HCT116 (cell line): ENCODE measurements around the gene FXYD2. TPM values are rescaled to one million over a fixed set of nuclear protein-coding genes. Genes with fewer than 3 reads are reported as not detected.

ENCODE experiments used
- ATAC-seq: fragments of 200-7000 bp; cut with Tn5 transposase; 2 replicates; pipeline ENCODE4 v1.9.1; 2020; ENCODE audit warnings: mild to moderate bottlenecking, moderate library complexity
- BruUV-seq: library from RNA; stranded (reverse); fragments of 400-500 nt; replicated peaks from 2 replicates; lab custom pipeline; 2021; lab: Mats Ljungman, UMichigan
- CTCF ChIA-PET: fragments of 300-600 bp; sonication (Branson Sonifier 250); formaldehyde crosslinking; loops from one replicate; lab custom pipeline; 2021; ENCODE audit warnings: antibody characterized with exemption; lab: Charles Lee
- POLR2A ChIA-PET: fragments of 300-600, 350-600 bp; sonication (Branson Sonifier 250); formaldehyde crosslinking; loops from one replicate; lab custom pipeline; 2021; ENCODE audit warnings: antibody characterized with exemption; lab: Charles Lee
- RAD21 ChIA-PET, 2 experiments: fragments of 300-600 bp; sonication (Branson Sonifier 250); formaldehyde crosslinking; loops; one replicate each; lab custom pipeline; 2023; ENCODE audit warnings: low total read pairs in 2 of 2; ENCODE audit not compliant: uncharacterized antibody in 2 of 2, unreplicated experiment in 2 of 2, low non-redundant PET in 1 of 2; lab: Charles Lee
- DNase-seq: peaks from one replicate; pipeline ENCODE4 v3.0.0-alpha.2; 2010; ENCODE audit warnings: low read depth, low spot score
- H2AFZ ChIP-seq: fragments of 200-600 bp; shearing (Covaris generic), sonication (generic); 2 replicates; pipeline ENCODE4 v1.6.1; 2017; ENCODE audit warnings: low read depth, mixed run types, mixed read lengths, antibody characterized with exemption, low read length; ENCODE audit not compliant: poor library complexity, severe bottlenecking
- H3K27ac ChIP-seq: 2 replicates; pipeline ENCODE4 v1.5.1; 2012; ENCODE audit warnings: low read depth, low read length
- H3K27me3 ChIP-seq: fragments of 200-600 bp; sonication (generic); 2 replicates; pipeline ENCODE4 v1.6.1; 2016; ENCODE audit warnings: mixed run types, low read length, mixed read lengths; ENCODE audit not compliant: insufficient read depth
- H3K36me3 ChIP-seq, 2 experiments: fragments of 200-500 bp in 1 of 2; fragments of 200-600 bp in 1 of 2; sonication (Bioruptor generic) in 1 of 2; sonication (generic) in 1 of 2; 2 replicates each; pipeline versions ENCODE4 v1.5.1 to v1.6.1; 2014 to 2016; ENCODE audit warnings: low read length in 2 of 2, inconsistent platforms in 1 of 2, mixed read lengths in 1 of 2, mixed run types in 1 of 2; ENCODE audit not compliant: insufficient read depth in 2 of 2, control insufficient read depth in 1 of 2
- H3K4me1 ChIP-seq, 2 experiments: fragments of 200-600 bp in 1 of 2; sonication (generic) in 1 of 2; 2 replicates each; pipeline versions ENCODE4 v1.5.1 to v1.6.1; 2012 to 2017; ENCODE audit warnings: low read length in 2 of 2, inconsistent platforms in 1 of 2, mild to moderate bottlenecking in 1 of 2, mixed read lengths in 1 of 2, mixed run types in 1 of 2, moderate library complexity in 1 of 2; ENCODE audit not compliant: insufficient read depth in 2 of 2, control insufficient read depth in 1 of 2
- H3K4me2 ChIP-seq: fragments of 200-600 bp; sonication (generic); 2 replicates; pipeline ENCODE4 v1.6.1; 2017; ENCODE audit warnings: mixed run types, low read length, mixed read lengths
- H3K4me3 ChIP-seq, 2 experiments: fragments of 200-600 bp in 1 of 2; sonication (generic) in 1 of 2; replicated peaks in 1 of 2; 2 replicates each; pipeline ENCODE4 v1.5.1; 2011 to 2016; ENCODE audit warnings: low read length in 2 of 2, control low read depth in 1 of 2, low read depth in 1 of 2, mild to moderate bottlenecking in 1 of 2, mixed read lengths in 1 of 2, mixed run types in 1 of 2
- H3K79me2 ChIP-seq: fragments of 200-600 bp; sonication (generic); 2 replicates; pipeline ENCODE4 v1.6.1; 2017; ENCODE audit warnings: mild to moderate bottlenecking, mixed run types, low read length, moderate library complexity, mixed read lengths; ENCODE audit not compliant: insufficient read depth
- H3K9ac ChIP-seq: fragments of 200-600 bp; sonication (generic); 2 replicates; pipeline ENCODE4 v1.6.1; 2016; ENCODE audit warnings: low read length, mixed read lengths
- H3K9me2 ChIP-seq: fragments of 200-600 bp; sonication (generic), shearing (Covaris generic); 2 replicates; pipeline ENCODE4 v1.6.1; 2017; ENCODE audit warnings: mixed run types, mild to moderate bottlenecking, moderate library complexity; ENCODE audit not compliant: insufficient read depth
- H3K9me3 ChIP-seq, 2 experiments: fragments of 200-500 bp in 1 of 2; fragments of 200-600 bp in 1 of 2; sonication (Bioruptor generic) in 1 of 2; sonication (generic) in 1 of 2; 2 replicates each; pipeline ENCODE4 v1.6.1; 2014 to 2017; ENCODE audit warnings: low read length in 2 of 2, mixed read lengths in 2 of 2, inconsistent platforms in 1 of 2, low read depth in 1 of 2, mild to moderate bottlenecking in 1 of 2, mixed run types in 1 of 2, moderate library complexity in 1 of 2; ENCODE audit not compliant: control insufficient read depth in 1 of 2, insufficient read depth in 1 of 2
- H4K20me1 ChIP-seq: fragments of 200-600 bp; sonication (generic), shearing (Covaris generic); 2 replicates; pipeline ENCODE4 v1.6.1; 2017; ENCODE audit warnings: mixed run types, mild to moderate bottlenecking, moderate library complexity; ENCODE audit not compliant: insufficient read depth
- CBX3 ChIP-seq: IDR thresholded peaks from 2 replicates; pipeline ENCODE4 v1.6.1; 2012; ENCODE audit warnings: low read depth
- EZH2 ChIP-seq: fragments of 200-600 bp; sonication (generic); IDR thresholded peaks from 2 replicates; pipeline ENCODE4 v1.6.1; 2017; ENCODE audit warnings: antibody characterized with exemption, mixed run types
- EZH2phosphoT487 ChIP-seq: fragments of 200-600 bp; IDR thresholded peaks from 2 replicates; pipeline ENCODE4 v1.6.1; 2018; ENCODE audit warnings: antibody characterized with exemption, borderline replicate concordance
- FOSL1 ChIP-seq: IDR thresholded peaks from 2 replicates; pipeline ENCODE4 v1.6.1; 2012; ENCODE audit warnings: low read depth
- JUND ChIP-seq: IDR thresholded peaks from 2 replicates; pipeline ENCODE4 v1.6.1; 2012
- MAX ChIP-seq: IDR thresholded peaks from 2 replicates; pipeline ENCODE4 v1.6.1; 2012
- POLR2A ChIP-seq: IDR thresholded peaks from 2 replicates; pipeline ENCODE4 v1.7.0; 2011; ENCODE audit warnings: borderline replicate concordance; ENCODE audit not compliant: insufficient read depth, insufficient read length; ENCODE audit errors: extremely low read depth
- POLR2AphosphoS5 ChIP-seq: IDR thresholded peaks from 2 replicates; pipeline ENCODE4 v1.6.1; 2011; ENCODE audit warnings: mild to moderate bottlenecking, low read depth, low read length, moderate library complexity
- REST ChIP-seq: IDR thresholded peaks from 2 replicates; pipeline ENCODE4 v1.6.1; 2012; ENCODE audit warnings: low read depth
- SIN3A ChIP-seq: IDR thresholded peaks from 2 replicates; pipeline ENCODE4 v1.6.1; 2012; ENCODE audit warnings: low read depth
- SP1 ChIP-seq: IDR thresholded peaks from 2 replicates; pipeline ENCODE4 v1.6.1; 2012; ENCODE audit warnings: low read depth
- TCF7L2 ChIP-seq: IDR thresholded peaks from 2 replicates; pipeline ENCODE4 v1.7.0; 2011; ENCODE audit warnings: borderline replicate concordance, inconsistent platforms; ENCODE audit not compliant: insufficient read depth, insufficient read length; ENCODE audit errors: extremely low read depth
- YY1 ChIP-seq: IDR thresholded peaks from 2 replicates; pipeline ENCODE4 v1.6.1; 2011; ENCODE audit warnings: low read length, low read depth, moderate library complexity, mild to moderate bottlenecking; ENCODE audit not compliant: insufficient replicate concordance; ENCODE audit errors: extremely low read depth
- ZBTB33 ChIP-seq: IDR thresholded peaks from 2 replicates; pipeline ENCODE4 v1.6.1; 2011; ENCODE audit warnings: mild to moderate bottlenecking, low read length, moderate library complexity; ENCODE audit not compliant: insufficient replicate concordance; ENCODE audit errors: extremely low read depth
- ZNF274 ChIP-seq: fragments of 200-500 bp; sonication (Bioruptor generic); IDR thresholded peaks from 2 replicates; pipeline ENCODE4 v1.6.1; 2014; ENCODE audit warnings: mild to moderate bottlenecking, low read depth, low read length, inconsistent platforms
- intact Hi-C: fragments of 100-400 bp; cut with micrococcal nuclease; formaldehyde crosslinking; loops from 2 replicates; pipeline ENCODE4 v1.10.0; 2022
- total RNA-seq: library from RNA; stranded (reverse); gene quantifications from one replicate; pipeline ENCODE4 v1.2.1, GENCODE V29; 2021; ENCODE audit not compliant: unreplicated experiment

Gene FXYD2
- total RNA-seq, 1 experiment from 2014 or later: 0.52 TPM

- no peaks in the 10 kb centered on the region for H3K79me2 ChIP-seq
- CTCF ChIA-PET: interaction anchor here (0.7 to 10.0 kb wide), 9 partner anchors 8 to 392 kb away, joined by 3 to 224 read pairs (median 6); no protein-coding TSS in a partner anchor
- ATAC-seq: no peak
- peak overlapping the region; percentile 63; the same call in 1 of the 2 replicates for H3K4me2 ChIP-seq
- peaks cover 15 to 58% of the 10 kb centered on the region in 2 experiments for H3K4me1 ChIP-seq
- no peaks in the 10 kb centered on the region for H3K9me2 ChIP-seq
- peak overlapping the region; percentile 87 for H2AFZ ChIP-seq
- no peak overlapping the region; the same call in 1 of the 2 replicates for H3K27ac ChIP-seq
- intact Hi-C loops: loop anchor here (1.0 to 2.0 kb wide), 2 partner anchors 391 to 584 kb away; partner anchors contain the start of genes PCSK7 and RNF214
- H3K4me3 ChIP-seq: no peak overlapping the region
- H3K9ac ChIP-seq: peak overlapping the region; percentile 21; the same call in 1 of the 2 replicates
- POLR2A ChIA-PET: interaction anchor here (1.0 to 1.6 kb wide), 5 partner anchors 8 to 391 kb away, joined by 3 to 4 read pairs (median 3); no protein-coding TSS in a partner anchor
- no peak for TF ChIP-seq EZH2
- TF ChIP-seq REST: no peak
- no peak for TF ChIP-seq FOSL1
- no peak for TF ChIP-seq POLR2AphosphoS5
- TF ChIP-seq ZNF274: no peak
- TF ChIP-seq MAX: no peak
- TF ChIP-seq JUND: no peak
- TF ChIP-seq SIN3A: no peak
- no peak for TF ChIP-seq EZH2phosphoT487
- TF ChIP-seq YY1: no peak
- no peak for TF ChIP-seq ZBTB33
- no peak for TF ChIP-seq CBX3
- TF ChIP-seq POLR2A: no peak
- TF ChIP-seq SP1: no peak
- no peak for TF ChIP-seq TCF7L2
- RAD21 ChIA-PET: interaction anchor here in 1 of 2 experiments (1.7 kb wide), 1 partner anchor 373 kb away, joined by 3 read pairs; no protein-coding TSS in a partner anchor
- no peaks in the 10 kb centered on the region for H3K9me3 ChIP-seq
- no peaks in the 10 kb centered on the region for H3K27me3 ChIP-seq
- H3K36me3 ChIP-seq: no peaks in the 10 kb centered on the region
- BruUV-seq: no TSS peak
- no peaks in the 10 kb centered on the region for H4K20me1 ChIP-seq
- no peak for DNase-seq
These were observed 7.6 kb downstream of the FXYD2 start for GRCh38 chr11:117816846-117817367.
